NCI-H2196 treated with DMSO at 0.1 percent for 48 hours (cell line): ENCODE measurements around the gene MRPS10.
"Not testable (repeated sequence)": the region's sequence is repeated elsewhere in the genome, so short reads cannot be mapped to it uniquely, and the experiment has no call there.

Experiments used
- DNase-seq: peaks from one replicate; lab custom pipeline; 2025; ENCODE audit not compliant: unreplicated experiment; lab: John Stamatoyannopoulos, UW

Gene MRPS10

GRCh38 chr6:42179261-42179944, 38.3 kb downstream of the MRPS10 start:
- no peak for DNase-seq

GRCh38 chr6:42177514-42178364, 39.9 kb downstream of the MRPS10 start:
- no peak for DNase-seq

GRCh38 chr6:42176981-42177380, 40.7 kb downstream of the MRPS10 start:
- no peak for DNase-seq

- DNase-seq, result no peak
Observed at GRCh38 chr6:42175860-42176259, 41.8 kb downstream of the MRPS10 start.

- DNase-seq, result no peak
Observed at GRCh38 chr6:42173101-42173500, 44.6 kb downstream of the MRPS10 start, which contains the start of gene GUCA1A. Gene GUCA1A (plus strand): TSS chr6:42173364. CDS start chr6:42173614, 250 bp downstream.

- no peak for DNase-seq
Observed at GRCh38 chr6:42171813-42172581, 45.7 kb downstream of the MRPS10 start.

GRCh38 chr6:42169780-42170179, 47.9 kb downstream of the MRPS10 start:
- DNase-seq, result not testable (repeated sequence)

GRCh38 chr6:42168650-42169049, 49.0 kb downstream of the MRPS10 start:
- no peak for DNase-seq

- DNase-seq, result peak; percentile 72
Observed at GRCh38 chr6:42166444-42167141, 51.1 kb downstream of the MRPS10 start.

- no peak for DNase-seq
Observed at GRCh38 chr6:42165016-42165415, 52.6 kb downstream of the MRPS10 start.

- DNase-seq, result no peak
Observed at GRCh38 chr6:42163981-42164380, 53.7 kb downstream of the MRPS10 start.

GRCh38 chr6:42162812-42163211, 54.8 kb downstream of the MRPS10 start:
- DNase-seq, result no peak

GRCh38 chr6:42162384-42162783, 55.3 kb downstream of the MRPS10 start:
- no peak for DNase-seq

GRCh38 chr6:42159431-42160024, 58.1 kb downstream of the MRPS10 start:
- no peak for DNase-seq

- DNase-seq, result no peak
Observed at GRCh38 chr6:42158631-42159030, 59.0 kb downstream of the MRPS10 start.

GRCh38 chr6:42158011-42158410, 59.6 kb downstream of the MRPS10 start:
- no peak for DNase-seq
